GOT3 (cell line): ENCODE measurements around the gene PIF1.

Source experiments
- DNase-seq: peaks from one replicate; lab custom pipeline; 2025; ENCODE audit warnings: mixed read lengths; lab: John Stamatoyannopoulos, UW

Gene PIF1

GRCh38 chr15:64825431-64826294, at the start of gene PIF1:
Gene PIF1 (minus strand): TSS chr15:64825647. CDS start chr15:64824335, 1,312 bp downstream.
- peak; percentile 69 for DNase-seq

- DNase-seq, result no peak
Observed at GRCh38 chr15:64870353-64870752, 44.9 kb upstream of the PIF1 start.

GRCh38 chr15:64869501-64869900, 44.1 kb upstream of the PIF1 start:
- DNase-seq, result no peak

GRCh38 chr15:64865998-64866520, 40.6 kb upstream of the PIF1 start:
- DNase-seq, result peak; percentile 29

- no peak for DNase-seq
Observed at GRCh38 chr15:64865126-64865997, 39.9 kb upstream of the PIF1 start.

GRCh38 chr15:64864068-64864467, 38.6 kb upstream of the PIF1 start:
- DNase-seq, result no peak

GRCh38 chr15:64862408-64862807, 37.0 kb upstream of the PIF1 start:
- DNase-seq, result no peak

GRCh38 chr15:64861960-64862359, 36.5 kb upstream of the PIF1 start:
- DNase-seq, result no peak

- DNase-seq, result no peak
Observed at GRCh38 chr15:64861331-64861730, 35.9 kb upstream of the PIF1 start.

GRCh38 chr15:64859226-64859625, 33.8 kb upstream of the PIF1 start:
- DNase-seq, result no peak

- DNase-seq, result no peak
Observed at GRCh38 chr15:64858021-64858575, 32.7 kb upstream of the PIF1 start.

- DNase-seq, result no peak
Observed at GRCh38 chr15:64857421-64857820, 32.0 kb upstream of the PIF1 start.

GRCh38 chr15:64856429-64857145, 31.1 kb upstream of the PIF1 start:
- no peak for DNase-seq

GRCh38 chr15:64855205-64855975, 29.9 kb upstream of the PIF1 start:
- DNase-seq, result no peak

GRCh38 chr15:64854526-64854925, 29.1 kb upstream of the PIF1 start:
- no peak for DNase-seq

GRCh38 chr15:64854041-64854440, 28.6 kb upstream of the PIF1 start:
- no peak for DNase-seq

- no peak for DNase-seq
Observed at GRCh38 chr15:64851503-64851840, 26.0 kb upstream of the PIF1 start.

- no peak for DNase-seq
Observed at GRCh38 chr15:64850778-64851502, 25.5 kb upstream of the PIF1 start.

GRCh38 chr15:64847876-64848716, 22.6 kb upstream of the PIF1 start:
- no peak for DNase-seq
